ENCODE data around the gene SARDH. TPM values are rescaled to one million over a fixed set of nuclear protein-coding genes. Genes with fewer than 3 reads are reported as not detected.
A peak's percentile ranks its signal among the peaks of the same experiment; 100 is the strongest.

SARDH gene
- total RNA-seq, 1 experiment from 2014 or later = 7.3 TPM

DNA sequence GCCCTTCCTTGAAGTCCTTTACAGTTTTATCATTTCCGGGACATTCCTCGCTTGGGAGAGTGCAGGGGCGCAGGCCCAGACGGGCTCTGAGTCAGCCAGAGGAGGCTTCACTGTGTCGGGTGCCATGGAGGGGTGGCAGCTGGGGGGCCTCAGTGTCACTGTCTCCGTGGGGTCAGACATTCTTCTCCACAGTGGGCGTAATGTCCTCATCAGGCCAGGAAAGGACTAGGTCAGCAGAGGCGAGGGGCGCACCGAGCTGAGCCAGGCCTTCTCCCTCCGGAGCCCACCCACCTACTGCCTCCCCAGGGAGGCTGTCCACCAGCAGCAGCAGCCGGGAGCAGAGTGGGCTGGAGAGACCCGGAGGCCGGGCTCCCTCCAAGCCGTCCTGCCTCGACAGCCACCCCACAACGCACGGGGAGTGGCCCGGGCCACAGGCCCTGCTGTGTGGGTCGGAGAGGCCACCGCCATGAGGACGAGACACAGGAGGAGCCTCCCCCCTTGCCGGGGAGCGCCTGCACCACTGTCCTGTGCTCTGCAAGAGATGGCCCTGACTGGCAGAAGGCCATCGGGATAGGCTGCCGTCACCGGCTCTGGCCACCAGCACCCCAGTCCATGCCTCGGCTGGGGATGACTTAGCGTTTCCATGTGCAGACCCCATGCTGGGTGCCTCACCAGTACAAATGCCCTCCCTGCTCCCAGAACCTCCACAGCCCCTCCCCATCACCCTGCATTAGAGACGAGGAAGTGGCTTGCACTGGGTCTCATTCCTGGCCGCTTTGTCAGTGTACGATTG lies 26.5 kb downstream of the SARDH start:
- peak; percentile 58 for DNase-seq
- no peaks in the 10 kb centered on the region for H3K27me3 ChIP-seq (ENCODE audit: control insufficient read depth, insufficient read depth, low read length)
- no peaks in the 10 kb centered on the region for H3K36me3 ChIP-seq (replicated peaks; ENCODE audit: control insufficient read depth, insufficient read depth, low read length)
- H3K4me3 ChIP-seq (ENCODE audit: insufficient read depth, low read depth, low read length) = no peak overlapping the region

DNA sequence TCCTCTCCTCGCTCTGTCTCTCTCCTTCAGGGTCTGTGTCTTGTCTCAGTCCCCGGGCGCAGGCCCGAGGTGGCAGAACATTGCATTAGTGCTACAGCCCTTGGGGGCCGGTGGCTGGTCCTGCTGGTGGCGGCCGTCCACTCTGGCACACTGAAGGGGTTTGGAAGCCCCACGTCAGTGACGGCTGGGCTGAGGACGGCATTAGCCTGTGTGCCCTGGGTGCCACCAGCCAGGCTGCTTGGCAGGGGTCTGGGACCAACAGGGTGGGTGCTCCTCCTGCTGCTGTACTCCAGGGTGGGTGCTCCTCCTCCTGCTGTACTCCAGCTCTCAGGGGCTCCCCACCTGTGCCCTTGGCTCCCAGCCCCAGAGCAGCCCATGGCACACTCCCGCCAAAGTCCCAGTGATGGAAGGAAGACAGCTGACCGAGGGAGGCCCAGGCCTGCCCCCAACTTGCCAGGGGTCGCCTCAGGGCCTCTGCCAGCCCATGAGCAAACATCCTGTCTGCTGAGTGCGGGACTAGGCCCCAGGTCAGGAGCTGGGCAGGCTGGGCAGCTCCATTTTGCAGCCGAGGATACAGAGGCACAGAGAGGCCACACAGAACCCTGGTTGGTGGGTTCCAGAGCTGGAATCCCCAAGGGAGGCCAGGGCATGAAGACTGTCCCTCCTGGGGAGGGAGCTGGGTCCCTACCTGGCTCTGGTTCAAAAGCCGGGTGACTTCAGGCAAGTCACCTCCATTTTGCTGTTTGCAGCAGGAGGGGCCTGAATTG lies 27.3 kb downstream of the SARDH start:
- H3K36me3 ChIP-seq (replicated peaks; ENCODE audit: control insufficient read depth, insufficient read depth, low read length) = no peaks in the 10 kb centered on the region
- no peaks in the 10 kb centered on the region for H3K27me3 ChIP-seq (ENCODE audit: control insufficient read depth, insufficient read depth, low read length)
- DNase-seq = peak; percentile 40
- H3K4me3 ChIP-seq (ENCODE audit: insufficient read depth, low read depth, low read length) = no peak overlapping the region

DNA sequence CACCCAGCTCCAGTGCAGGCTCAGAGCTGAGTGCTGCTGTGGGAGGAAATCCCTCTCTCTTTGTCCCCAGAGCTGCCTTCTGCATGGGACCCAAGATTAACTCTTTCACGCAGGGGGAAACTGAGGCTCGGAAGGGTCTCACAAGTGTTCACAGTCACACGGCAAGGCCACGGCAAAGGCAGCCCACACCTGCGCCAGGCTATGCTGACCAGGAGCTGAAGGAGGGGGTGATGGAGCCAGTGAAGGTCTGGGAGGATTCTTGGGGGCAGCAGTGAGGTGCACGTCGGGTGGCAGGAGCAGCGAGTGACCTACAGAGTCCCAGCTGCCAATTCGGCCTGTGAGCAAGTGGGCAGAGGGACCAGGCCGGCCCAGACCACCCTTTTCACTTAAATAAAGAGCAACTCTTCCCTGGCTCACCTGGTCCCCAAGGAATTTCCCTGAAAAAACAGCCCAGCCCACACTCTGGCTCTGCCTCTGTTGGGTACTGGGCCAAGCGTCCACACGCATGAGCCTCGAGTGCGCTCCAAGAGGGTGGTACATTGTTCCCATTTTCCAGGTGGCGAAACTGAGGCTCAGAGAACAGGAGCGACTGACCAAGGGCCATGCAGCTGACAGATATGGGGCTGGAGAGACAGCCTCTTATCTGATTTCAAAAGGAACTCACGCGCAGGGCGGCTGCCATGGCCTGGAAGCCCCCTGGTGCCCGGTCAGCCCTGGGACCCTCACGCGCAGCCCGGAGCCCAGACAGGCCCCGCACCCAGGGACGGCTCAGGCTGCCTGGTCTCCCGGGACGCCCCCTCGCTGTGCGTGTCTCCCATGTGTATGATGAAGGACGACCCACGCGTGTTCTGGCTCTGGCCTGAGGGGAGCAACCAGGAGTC lies 28.2 kb downstream of the SARDH start:
- Histone ChIP-seq H3K27me3 (ENCODE audit: control insufficient read depth, insufficient read depth, low read length) (no peaks in the 10 kb centered on the region), H3K36me3 (replicated peaks; ENCODE audit: control insufficient read depth, insufficient read depth, low read length) (no peaks in the 10 kb centered on the region), H3K4me3 (ENCODE audit: insufficient read depth, low read depth, low read length) (no peak overlapping the region)
- peak; percentile 34 for DNase-seq

DNA sequence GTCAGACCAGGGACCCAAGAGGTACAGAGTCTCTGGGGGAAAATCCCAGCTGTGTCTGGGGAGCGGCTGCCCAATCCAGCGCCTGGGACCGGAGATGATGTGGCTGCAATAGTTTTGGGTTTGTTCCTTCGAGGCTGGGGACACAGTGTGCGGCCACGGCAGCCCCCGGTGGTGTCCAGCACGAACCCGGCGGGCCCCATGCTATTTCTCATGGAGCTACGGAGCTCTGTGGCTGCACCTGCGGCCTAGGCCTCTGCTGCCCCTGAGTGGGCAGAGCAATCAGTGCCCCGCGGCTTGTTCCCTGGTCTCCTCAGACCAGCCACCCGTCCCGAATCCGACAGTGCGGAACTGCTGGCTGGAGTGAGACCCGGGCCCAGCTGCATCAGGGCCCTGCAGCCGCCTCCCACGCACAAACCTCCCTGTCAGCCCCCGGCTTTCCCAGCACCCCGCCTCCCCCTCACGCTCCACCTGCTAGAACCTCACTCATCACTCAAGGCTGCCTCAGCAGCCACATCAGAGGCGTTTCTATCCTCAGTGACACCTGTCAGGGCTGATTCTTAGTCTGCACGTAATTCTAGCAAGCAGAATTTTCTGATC lies 29.0 kb downstream of the SARDH start:
- Histone ChIP-seq H3K36me3 (replicated peaks; ENCODE audit: control insufficient read depth, insufficient read depth, low read length) (no peaks in the 10 kb centered on the region), H3K27me3 (ENCODE audit: control insufficient read depth, insufficient read depth, low read length) (no peaks in the 10 kb centered on the region), H3K4me3 (ENCODE audit: insufficient read depth, low read depth, low read length) (no peak overlapping the region)
- DNase-seq = peak; percentile 69

DNA sequence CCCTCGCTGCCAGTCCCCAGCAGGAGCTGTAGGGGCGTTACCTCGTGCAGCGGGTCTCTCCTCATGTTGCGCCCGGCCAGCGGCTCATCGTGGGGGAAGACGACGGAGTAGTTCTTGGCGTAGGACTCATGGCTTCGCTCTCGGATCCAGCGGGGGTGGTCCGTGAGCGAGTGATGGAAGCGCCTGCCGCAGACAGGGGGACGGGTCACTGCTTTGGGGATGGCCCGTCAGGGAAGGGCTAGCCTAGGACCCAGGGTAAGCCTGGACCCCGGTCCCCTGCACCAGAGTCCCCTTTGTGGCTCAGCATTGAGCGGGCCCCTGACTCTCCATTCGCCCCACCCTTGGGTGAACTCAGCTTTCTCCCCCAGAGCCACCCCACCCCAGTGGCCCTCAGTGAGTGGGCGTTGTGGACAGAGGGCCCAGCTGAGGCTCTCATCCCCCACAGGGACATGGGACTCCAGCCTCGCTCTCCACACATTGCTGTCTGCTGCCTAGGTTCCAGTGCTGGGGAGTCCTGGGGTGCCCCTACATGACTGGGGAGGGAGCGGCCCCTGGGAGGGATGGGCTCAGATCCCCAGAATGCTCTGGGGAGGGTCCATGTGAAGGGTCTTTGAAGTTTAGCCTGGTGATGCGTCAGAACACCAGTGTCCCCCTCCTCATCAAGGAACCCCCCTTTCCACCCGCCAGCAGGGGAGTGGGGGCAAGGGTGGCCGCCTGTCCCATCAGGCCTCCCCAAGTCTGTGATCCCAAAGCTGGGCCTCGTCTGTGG lies 29.7 kb downstream of the SARDH start:
- H3K27me3 ChIP-seq (ENCODE audit: control insufficient read depth, insufficient read depth, low read length) = no peaks in the 10 kb centered on the region
- no peaks in the 10 kb centered on the region for H3K36me3 ChIP-seq (replicated peaks; ENCODE audit: control insufficient read depth, insufficient read depth, low read length)
- H3K4me3 ChIP-seq (ENCODE audit: insufficient read depth, low read depth, low read length) = no peak overlapping the region
- DNase-seq = peak; percentile 43

DNA sequence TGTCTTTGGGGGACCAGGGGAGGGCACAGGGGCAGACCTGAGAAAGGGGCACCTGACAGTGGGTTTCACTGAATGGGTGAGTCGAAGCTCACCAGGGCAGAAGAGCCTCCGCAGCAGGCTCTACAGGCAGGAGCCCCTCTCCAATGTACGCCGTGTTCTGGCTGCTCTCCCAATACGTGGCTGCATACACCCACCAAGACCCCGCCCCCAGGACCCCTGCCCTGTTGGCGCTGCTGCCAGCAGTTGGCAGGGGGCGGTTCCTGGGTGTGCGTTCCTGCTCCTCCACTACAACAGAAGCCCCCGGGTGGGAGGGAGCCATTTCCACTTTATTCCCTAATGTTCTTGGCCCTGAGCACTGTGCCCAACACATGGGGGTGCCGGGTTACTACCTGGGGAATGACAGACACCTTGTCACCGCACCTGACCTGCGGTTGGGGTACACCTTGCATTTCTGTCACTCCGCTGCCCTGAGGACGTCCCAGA lies 30.3 kb downstream of the SARDH start:
- H3K4me3 ChIP-seq (ENCODE audit: insufficient read depth, low read depth, low read length) = no peak overlapping the region
- H3K36me3 ChIP-seq (replicated peaks; ENCODE audit: control insufficient read depth, insufficient read depth, low read length) = no peaks in the 10 kb centered on the region
- no peaks in the 10 kb centered on the region for H3K27me3 ChIP-seq (ENCODE audit: control insufficient read depth, insufficient read depth, low read length)
- DNase-seq = peak; percentile 48

DNA sequence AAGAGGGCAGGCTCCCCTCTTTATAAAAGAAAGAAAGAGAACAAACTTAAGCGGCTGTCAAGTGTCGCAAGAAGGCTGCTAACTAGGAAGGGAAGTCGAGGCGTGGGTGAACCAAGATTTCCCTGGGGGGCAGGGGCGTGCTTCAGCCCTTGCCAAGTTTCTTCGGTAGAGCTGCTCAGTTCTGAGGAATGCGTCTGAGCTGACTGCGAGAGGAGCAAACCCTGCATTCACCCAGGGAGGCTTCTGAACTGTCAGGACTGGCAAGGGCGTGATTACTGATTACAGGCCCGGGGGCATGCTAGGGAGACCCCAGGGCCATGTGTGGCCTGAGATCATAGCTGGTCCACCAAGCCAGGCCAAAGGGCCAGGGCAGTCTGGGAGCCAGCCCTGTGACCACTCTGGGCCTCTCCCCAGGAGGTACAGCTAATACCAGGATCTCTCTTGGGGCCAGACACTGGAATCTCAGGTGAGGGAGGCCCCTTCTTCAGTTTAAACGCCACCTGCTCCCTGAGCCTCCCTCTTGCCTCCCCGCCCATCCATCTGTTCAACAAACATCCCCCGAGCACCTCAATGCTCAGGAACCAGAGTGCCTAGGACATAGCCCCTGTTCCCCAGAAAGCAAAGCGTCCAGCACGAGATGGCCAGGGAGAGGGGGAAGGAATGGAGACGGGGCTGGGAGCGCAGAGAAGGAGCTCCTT lies 30.9 kb downstream of the SARDH start:
- Histone ChIP-seq H3K27me3 (ENCODE audit: control insufficient read depth, insufficient read depth, low read length) (no peaks in the 10 kb centered on the region), H3K4me3 (ENCODE audit: insufficient read depth, low read depth, low read length) (no peak overlapping the region), H3K36me3 (replicated peaks; ENCODE audit: control insufficient read depth, insufficient read depth, low read length) (no peaks in the 10 kb centered on the region)
- peak; percentile 47 for DNase-seq

DNA sequence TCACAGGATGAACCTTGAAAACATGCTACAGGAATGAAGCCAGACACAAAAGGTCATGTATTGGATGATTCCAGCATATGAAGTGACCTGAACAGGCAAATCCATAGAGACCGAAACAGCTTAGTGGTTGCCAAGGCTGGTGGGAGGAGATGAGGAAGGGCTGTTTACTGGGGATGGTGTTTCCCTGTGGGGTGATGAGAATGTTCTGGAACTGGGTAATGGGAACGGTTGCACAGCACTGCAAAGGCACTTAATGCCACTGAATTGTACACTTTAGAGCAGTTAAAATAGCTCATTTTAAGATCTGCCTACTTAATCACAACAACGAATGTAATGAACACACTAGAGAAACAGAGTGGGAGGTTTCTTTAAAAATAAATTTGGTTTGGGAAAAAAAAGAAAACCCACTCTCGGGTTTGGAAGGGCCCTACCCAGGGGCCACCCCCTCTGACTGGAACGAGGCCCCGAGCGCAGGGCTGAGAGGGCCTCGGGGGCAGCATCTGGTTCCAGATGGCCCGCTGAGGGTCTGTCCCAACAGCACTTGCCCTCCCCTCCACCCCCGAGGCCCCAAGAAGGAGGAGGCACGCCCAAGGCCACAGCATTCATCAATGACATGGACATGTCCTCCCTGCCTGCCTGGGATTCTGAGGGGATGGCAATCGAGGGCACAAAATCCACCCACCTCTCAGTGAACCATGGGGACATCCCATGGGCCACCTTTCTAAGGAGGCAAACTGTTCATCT lies 31.7 kb downstream of the SARDH start:
- DNase-seq = peak; percentile 24
- no peaks in the 10 kb centered on the region for H3K36me3 ChIP-seq (replicated peaks; ENCODE audit: control insufficient read depth, insufficient read depth, low read length)
- no peaks in the 10 kb centered on the region for H3K27me3 ChIP-seq (ENCODE audit: control insufficient read depth, insufficient read depth, low read length)
- no peak overlapping the region for H3K4me3 ChIP-seq (ENCODE audit: insufficient read depth, low read depth, low read length)

DNA sequence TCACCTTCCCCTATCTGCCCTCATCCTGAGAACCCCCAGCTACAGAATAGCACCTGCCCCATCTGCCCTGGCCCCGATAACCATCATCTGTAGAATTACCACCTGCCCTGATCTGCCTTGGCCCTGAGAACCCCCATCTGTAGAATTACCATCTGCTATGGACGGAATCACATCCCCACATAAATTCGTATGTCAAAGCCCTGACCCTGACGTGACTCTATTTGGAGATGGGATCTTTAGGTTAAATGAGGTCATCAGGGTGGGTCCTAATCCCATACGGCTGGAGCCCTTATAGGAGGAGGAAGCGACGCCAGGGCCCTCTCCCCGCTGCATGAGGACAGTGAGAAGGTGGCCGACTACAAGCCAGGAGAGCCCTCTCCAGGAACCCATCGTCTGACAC lies 32.6 kb downstream of the SARDH start:
- no peaks in the 10 kb centered on the region for H3K27me3 ChIP-seq (ENCODE audit: control insufficient read depth, insufficient read depth, low read length)
- no peaks in the 10 kb centered on the region for H3K36me3 ChIP-seq (replicated peaks; ENCODE audit: control insufficient read depth, insufficient read depth, low read length)
- DNase-seq = peak; percentile 9
- H3K4me3 ChIP-seq (ENCODE audit: insufficient read depth, low read depth, low read length) = no peak overlapping the region

DNA sequence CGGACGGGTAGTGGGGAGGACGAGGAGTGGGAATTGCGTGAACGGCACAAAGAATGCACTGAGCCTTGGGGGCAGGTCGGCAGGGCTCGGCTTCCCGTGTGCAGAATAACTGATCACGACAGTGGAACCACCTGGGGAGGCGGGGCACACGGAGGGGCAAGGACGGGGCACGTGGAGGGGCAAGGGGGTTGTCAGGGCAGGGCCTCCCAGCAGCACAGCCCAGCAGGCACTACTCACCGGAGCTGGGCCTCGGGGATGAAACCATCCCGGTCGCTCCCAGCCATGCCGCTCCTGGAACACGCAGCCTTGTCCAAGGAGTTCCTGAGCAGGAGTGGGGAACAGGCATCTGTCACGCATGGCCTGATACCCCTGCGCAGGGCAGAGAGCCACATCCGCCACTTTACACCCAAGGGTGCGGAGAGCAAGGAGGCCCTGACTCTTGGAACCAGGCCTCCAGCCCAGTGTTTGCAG lies 33.4 kb downstream of the SARDH start:
- Histone ChIP-seq H3K4me3 (ENCODE audit: insufficient read depth, low read depth, low read length) (no peak overlapping the region), H3K36me3 (replicated peaks; ENCODE audit: control insufficient read depth, insufficient read depth, low read length) (no peaks in the 10 kb centered on the region), H3K27me3 (ENCODE audit: control insufficient read depth, insufficient read depth, low read length) (no peaks in the 10 kb centered on the region)
- peak; percentile 16 for DNase-seq

DNA sequence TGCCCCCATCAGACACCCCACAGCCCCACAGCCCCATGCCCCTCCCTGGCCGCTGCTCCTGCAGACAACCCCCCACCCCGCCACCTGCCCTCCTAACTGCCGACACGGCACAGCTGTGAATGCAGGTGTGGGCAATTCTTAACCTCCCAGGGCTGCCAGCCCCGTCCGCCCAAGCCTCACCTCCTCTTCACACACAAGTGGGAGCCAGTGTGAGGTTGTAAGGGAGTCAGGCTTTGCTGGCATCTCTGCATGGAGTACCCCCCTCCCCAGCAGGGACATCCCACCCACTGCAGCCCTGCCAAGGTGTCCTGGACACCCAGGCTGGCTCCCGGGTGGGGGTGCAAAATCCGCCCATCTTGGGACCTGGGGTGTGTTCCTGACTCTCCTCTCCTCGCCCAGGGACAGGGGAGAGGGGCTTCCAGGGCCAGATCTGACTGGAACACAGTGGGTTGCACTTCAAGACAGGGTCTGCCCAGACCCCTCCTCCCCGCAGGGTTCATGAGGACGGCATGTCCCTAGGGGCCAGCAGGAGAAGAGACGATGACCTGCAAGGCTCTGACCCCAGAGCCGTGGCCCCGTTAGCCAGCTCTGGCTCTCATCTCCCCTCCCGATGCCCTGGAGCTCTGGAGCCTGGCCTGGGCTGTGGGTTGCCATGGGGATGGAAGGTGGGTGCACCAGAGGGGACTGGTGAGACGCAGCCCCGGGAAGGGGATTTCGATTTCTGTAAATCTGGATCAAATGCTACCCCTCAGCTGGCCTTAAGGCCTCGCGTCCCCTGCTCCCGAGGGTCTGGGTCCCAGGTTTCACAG lies 34.4 kb downstream of the SARDH start:
- DNase-seq = no peak
- no peaks in the 10 kb centered on the region for H3K27me3 ChIP-seq (ENCODE audit: control insufficient read depth, insufficient read depth, low read length)
- no peak overlapping the region for H3K4me3 ChIP-seq (ENCODE audit: insufficient read depth, low read depth, low read length)
- H3K36me3 ChIP-seq (replicated peaks; ENCODE audit: control insufficient read depth, insufficient read depth, low read length) = no peaks in the 10 kb centered on the region

Measured in H7 (cell line).